ENCODE results near the gene SLCO3A1. TPM values are rescaled to one million over a fixed set of nuclear protein-coding genes. Genes with fewer than 3 reads are reported as not detected.
A peak's percentile ranks its signal among the peaks of the same experiment; 100 is the strongest.

Gene SLCO3A1
- total and polyA plus RNA-seq, 2 experiments from 2014 or later, result 35.5 to 71.9 TPM

DNA sequence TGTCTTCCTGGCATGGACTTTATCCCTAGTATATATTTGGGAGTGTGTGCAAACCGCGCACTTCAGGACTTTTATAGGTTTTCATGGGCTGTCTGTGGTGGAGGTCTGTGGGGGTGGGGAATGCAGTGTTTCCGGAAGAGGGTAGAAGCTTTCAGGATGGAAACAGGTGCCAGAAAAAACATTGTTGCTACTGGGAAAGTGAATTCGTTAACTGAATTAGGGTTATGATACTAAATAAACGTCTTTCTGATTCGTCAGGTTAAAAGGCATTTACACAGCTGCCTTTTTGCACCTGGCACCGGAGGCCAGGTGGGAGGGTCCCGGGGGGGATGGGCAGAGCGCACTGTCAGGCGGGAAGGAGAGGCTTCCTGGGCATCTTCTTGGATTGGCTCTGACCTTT is 62.1 kb downstream of the SLCO3A1 start:
- no peak for DNase-seq (ENCODE audit: low read depth in 1 of 2, low spot score in 1 of 2)
- H3K4me3 ChIP-seq, result no peak overlapping the region
- H3K27ac ChIP-seq, result no peak overlapping the region
- H3K9me3 ChIP-seq (ENCODE audit: low read depth), result no peaks in the 10 kb centered on the region
- H3K4me1 ChIP-seq (ENCODE audit: low read depth), result peaks cover 18% of the 10 kb centered on the region
- H3K27me3 ChIP-seq, result no peaks in the 10 kb centered on the region
- no peaks in the 10 kb centered on the region for H3K36me3 ChIP-seq
- TF ChIP-seq, protein P1, sequence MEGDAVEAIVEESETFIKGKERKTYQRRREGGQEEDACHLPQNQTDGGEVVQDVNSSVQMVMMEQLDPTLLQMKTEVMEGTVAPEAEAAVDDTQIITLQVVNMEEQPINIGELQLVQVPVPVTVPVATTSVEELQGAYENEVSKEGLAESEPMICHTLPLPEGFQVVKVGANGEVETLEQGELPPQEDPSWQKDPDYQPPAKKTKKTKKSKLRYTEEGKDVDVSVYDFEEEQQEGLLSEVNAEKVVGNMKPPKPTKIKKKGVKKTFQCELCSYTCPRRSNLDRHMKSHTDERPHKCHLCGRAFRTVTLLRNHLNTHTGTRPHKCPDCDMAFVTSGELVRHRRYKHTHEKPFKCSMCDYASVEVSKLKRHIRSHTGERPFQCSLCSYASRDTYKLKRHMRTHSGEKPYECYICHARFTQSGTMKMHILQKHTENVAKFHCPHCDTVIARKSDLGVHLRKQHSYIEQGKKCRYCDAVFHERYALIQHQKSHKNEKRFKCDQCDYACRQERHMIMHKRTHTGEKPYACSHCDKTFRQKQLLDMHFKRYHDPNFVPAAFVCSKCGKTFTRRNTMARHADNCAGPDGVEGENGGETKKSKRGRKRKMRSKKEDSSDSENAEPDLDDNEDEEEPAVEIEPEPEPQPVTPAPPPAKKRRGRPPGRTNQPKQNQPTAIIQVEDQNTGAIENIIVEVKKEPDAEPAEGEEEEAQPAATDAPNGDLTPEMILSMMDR (IDR thresholded peaks at IDR 0.05; ENCODE audit: low read depth, low read length), result no peak

DNA sequence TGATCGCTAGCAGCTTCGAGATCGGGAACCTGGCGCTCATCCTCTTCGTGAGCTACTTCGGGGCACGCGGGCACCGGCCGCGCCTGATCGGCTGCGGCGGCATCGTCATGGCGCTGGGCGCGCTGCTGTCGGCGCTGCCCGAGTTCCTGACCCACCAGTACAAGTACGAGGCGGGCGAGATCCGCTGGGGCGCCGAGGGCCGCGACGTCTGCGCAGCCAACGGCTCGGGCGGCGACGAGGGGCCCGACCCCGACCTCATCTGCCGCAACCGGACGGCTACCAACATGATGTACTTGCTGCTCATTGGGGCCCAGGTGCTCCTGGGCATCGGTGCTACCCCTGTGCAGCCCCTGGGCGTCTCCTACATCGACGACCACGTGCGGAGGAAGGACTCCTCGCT is 62.5 kb downstream of the SLCO3A1 start:
- TF ChIP-seq, protein P1 (IDR thresholded peaks at IDR 0.05; ENCODE audit: low read depth, low read length), result no peak
- H3K36me3 ChIP-seq, result no peaks in the 10 kb centered on the region
- DNase-seq (ENCODE audit: low read depth in 1 of 2, low spot score in 1 of 2), result no peak
- peaks cover 18% of the 10 kb centered on the region for H3K4me1 ChIP-seq (ENCODE audit: low read depth)
- H3K9me3 ChIP-seq (ENCODE audit: low read depth), result no peaks in the 10 kb centered on the region
- H3K27ac ChIP-seq, result peak overlapping the region; percentile 11
- no peaks in the 10 kb centered on the region for H3K27me3 ChIP-seq
- H3K4me3 ChIP-seq, result no peak overlapping the region

DNA sequence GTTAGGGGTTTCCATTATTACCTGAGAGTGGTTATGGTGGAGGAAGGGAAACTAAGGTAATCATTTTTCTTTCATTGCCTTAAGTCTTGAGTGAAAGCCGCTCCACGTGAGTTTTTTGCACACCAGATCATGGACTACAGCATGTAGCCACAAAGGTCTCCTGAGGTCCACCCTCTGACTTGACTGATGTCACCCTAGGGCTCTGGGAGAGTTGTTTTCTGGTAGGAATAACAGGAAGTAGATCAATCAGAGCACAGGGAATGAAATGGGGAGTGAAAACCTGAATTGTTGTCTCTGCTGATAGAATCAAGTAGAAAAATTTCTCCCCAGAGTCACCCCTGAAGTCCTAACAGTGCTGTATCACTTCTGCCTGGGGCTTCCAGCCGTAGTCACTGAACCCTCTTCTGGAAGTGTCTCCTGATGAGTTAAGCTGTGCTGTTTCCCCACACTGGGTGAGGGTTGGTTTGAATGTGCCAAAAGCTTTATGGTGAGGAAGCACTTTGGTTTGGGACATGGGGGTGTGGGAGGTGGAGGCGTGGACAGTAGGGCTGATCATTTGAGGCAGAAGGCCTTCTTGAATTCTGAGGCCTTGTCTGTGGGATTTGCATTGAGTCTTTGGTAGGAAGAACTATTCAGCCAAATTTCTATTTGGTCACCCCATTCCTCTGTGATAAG is 64.3 kb downstream of the SLCO3A1 start:
- no peak for DNase-seq (ENCODE audit: low read depth in 1 of 2, low spot score in 1 of 2)
- Histone ChIP-seq H3K4me1 (ENCODE audit: low read depth) (peaks cover 15% of the 10 kb centered on the region), H3K27ac (no peak overlapping the region), H3K36me3 (no peaks in the 10 kb centered on the region), H3K4me3 (no peak overlapping the region), H3K27me3 (no peaks in the 10 kb centered on the region), H3K9me3 (ENCODE audit: low read depth) (no peaks in the 10 kb centered on the region)
- TF ChIP-seq, protein P1 (IDR thresholded peaks at IDR 0.05; ENCODE audit: low read depth, low read length), result no peak

DNA sequence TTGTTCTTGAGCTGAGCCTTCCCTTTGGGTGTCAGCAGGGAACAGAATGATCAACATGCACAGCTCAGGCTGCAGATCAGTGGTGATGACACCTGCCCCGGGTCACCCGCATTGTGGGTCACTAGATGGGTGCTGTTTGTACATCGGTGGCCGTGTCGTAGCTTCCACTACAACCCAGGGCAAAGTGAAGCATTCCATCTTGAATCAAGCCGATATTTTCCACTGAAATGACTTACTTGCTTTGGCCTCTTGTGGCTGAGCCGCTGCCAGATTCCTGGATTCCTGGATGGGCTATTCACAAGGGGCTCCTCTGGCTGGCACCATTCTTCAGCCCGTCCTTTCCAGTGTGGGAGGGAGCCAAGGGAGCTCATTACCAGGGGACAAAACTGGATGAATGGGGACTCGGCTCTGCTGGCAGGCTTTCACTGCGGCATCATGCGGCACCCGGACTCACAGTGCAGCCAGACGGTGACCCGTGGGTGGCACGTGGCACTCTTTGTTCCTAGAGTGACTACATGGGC is 65.6 kb downstream of the SLCO3A1 start:
- DNase-seq (ENCODE audit: low read depth in 1 of 2, low spot score in 1 of 2), result no peak
- no peak overlapping the region for H3K27ac ChIP-seq
- H3K36me3 ChIP-seq, result no peaks in the 10 kb centered on the region
- H3K27me3 ChIP-seq, result no peaks in the 10 kb centered on the region
- H3K4me1 ChIP-seq (ENCODE audit: low read depth), result peaks cover 20% of the 10 kb centered on the region
- no peaks in the 10 kb centered on the region for H3K9me3 ChIP-seq (ENCODE audit: low read depth)
- TF ChIP-seq, protein P1 (IDR thresholded peaks at IDR 0.05; ENCODE audit: low read depth, low read length), result no peak
- no peak overlapping the region for H3K4me3 ChIP-seq

DNA sequence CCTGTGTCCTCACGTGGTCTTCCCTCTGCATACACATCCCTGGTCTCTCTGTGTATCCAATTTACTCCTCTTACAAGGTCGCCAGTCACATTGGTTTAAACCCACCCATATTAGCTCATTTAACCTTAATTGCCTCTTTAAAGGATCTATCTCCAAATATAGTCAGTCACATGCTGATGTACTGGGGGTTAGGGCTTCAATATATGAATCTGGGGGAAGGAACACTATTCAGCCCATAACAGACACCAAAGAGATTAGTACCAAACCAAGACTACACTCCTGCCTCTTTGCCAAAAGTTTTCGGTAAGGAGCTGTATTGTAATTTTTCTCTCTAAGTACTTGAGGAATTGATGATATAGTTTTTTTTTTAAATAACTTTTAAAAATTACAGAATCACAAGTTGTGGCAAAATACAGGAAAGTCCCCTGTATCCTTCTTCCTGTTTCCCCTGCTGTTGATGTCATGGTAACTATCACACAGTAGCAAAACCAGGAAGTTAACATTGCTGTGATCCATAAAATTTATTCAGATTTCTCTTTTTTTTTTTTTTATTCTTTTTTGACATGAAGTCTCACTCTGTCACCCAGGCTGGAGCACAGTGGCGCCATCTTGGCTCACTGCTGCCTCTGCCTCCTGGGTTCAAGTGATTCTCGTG is 67.8 kb downstream of the SLCO3A1 start:
- TF ChIP-seq, protein P1 (IDR thresholded peaks at IDR 0.05; ENCODE audit: low read depth, low read length), result no peak
- Histone ChIP-seq H3K27ac (no peak overlapping the region), H3K27me3 (no peaks in the 10 kb centered on the region), H3K36me3 (no peaks in the 10 kb centered on the region), H3K9me3 (ENCODE audit: low read depth) (no peaks in the 10 kb centered on the region), H3K4me3 (no peak overlapping the region), H3K4me1 (ENCODE audit: low read depth) (peaks cover 42% of the 10 kb centered on the region)
- peak in 1 of 2 donors; percentile 46 for DNase-seq (ENCODE audit: low read depth in 1 of 2, low spot score in 1 of 2)
